ENCODE results near the gene IL31RA.
A peak's percentile ranks its signal among the peaks of the same experiment; 100 is the strongest.

The IL31RA gene

GRCh38 chr5:55907927-55908326 lies 56.8 kb downstream of the IL31RA start:
- H3K4me3 ChIP-seq (ENCODE audit: low read depth, low read length), result no peak overlapping the region
- no peak for TF ChIP-seq CTCF (IDR thresholded peaks at IDR 0.05; ENCODE audit: control insufficient read depth, extremely low read depth, insufficient read depth)
- no peak for DNase-seq (ENCODE audit: low read depth)

- DNase-seq (ENCODE audit: low read depth), result no peak
- no peak for TF ChIP-seq CTCF (IDR thresholded peaks at IDR 0.05; ENCODE audit: control insufficient read depth, extremely low read depth, insufficient read depth)
- no peak overlapping the region for H3K4me3 ChIP-seq (ENCODE audit: low read depth, low read length)
Observed at GRCh38 chr5:55908804-55909203, 57.6 kb downstream of the IL31RA start.

GRCh38 chr5:55911784-55912653 lies 60.9 kb downstream of the IL31RA start:
- no peak for DNase-seq (ENCODE audit: low read depth)
- 0 out of 2 replicates have a peak, but pooled peaks have one; percentile 13 for TF ChIP-seq CTCF (IDR thresholded peaks at IDR 0.05; ENCODE audit: control insufficient read depth, extremely low read depth, insufficient read depth)
- H3K4me3 ChIP-seq (ENCODE audit: low read depth, low read length), result no peak overlapping the region

GRCh38 chr5:55913466-55914413 lies 62.6 kb downstream of the IL31RA start:
- DNase-seq (ENCODE audit: low read depth), result no peak
- no peak for TF ChIP-seq CTCF (IDR thresholded peaks at IDR 0.05; ENCODE audit: control insufficient read depth, extremely low read depth, insufficient read depth)
- H3K4me3 ChIP-seq (ENCODE audit: low read depth, low read length), result no peak overlapping the region

- no peak overlapping the region for H3K4me3 ChIP-seq (ENCODE audit: low read depth, low read length)
- no peak for TF ChIP-seq CTCF (IDR thresholded peaks at IDR 0.05; ENCODE audit: control insufficient read depth, extremely low read depth, insufficient read depth)
- no peak for DNase-seq (ENCODE audit: low read depth)
Observed at GRCh38 chr5:55914971-55915370, 63.8 kb downstream of the IL31RA start.

- no peak for DNase-seq (ENCODE audit: low read depth)
- TF ChIP-seq CTCF (IDR thresholded peaks at IDR 0.05; ENCODE audit: control insufficient read depth, extremely low read depth, insufficient read depth), result no peak
- H3K4me3 ChIP-seq (ENCODE audit: low read depth, low read length), result no peak overlapping the region
Observed at GRCh38 chr5:55915783-55916182, 64.6 kb downstream of the IL31RA start.

All from LNCaP clone FGC (cell line).